ENCODE measurements around the gene APBA1. TPM values are rescaled to one million over a fixed set of nuclear protein-coding genes. Genes with fewer than 3 reads are reported as not detected.

The APBA1 gene
- total and polyA plus RNA-seq, 2 of the 8 experiments (the other 6 are each of a cell fraction or from before 2014, with no cell fraction given), result 0.36 to 0.60 TPM

- TF ChIP-seq RNF2 (IDR thresholded peaks at IDR 0.05; ENCODE audit: borderline replicate concordance, low read depth, low read length, missing control alignments, poor library complexity, severe bottlenecking), result no peak
- no peak for TF ChIP-seq ZNF274 (IDR thresholded peaks at IDR 0.05; ENCODE audit: borderline replicate concordance, extremely low read depth, low read length)
- TF ChIP-seq CHD2 (IDR thresholded peaks at IDR 0.05; ENCODE audit: low read length), result no peak
These were observed 168.1 kb downstream of the APBA1 start (continued) for GRCh38 chr9:69504058-69504457.

Measured in H1 (cell line).